HK-2 (cell line): ENCODE measurements around the gene DNAH3.
"Not testable (repeated sequence)": the region's sequence is repeated elsewhere in the genome, so short reads cannot be mapped to it uniquely, and the experiment has no call there.

Source experiments
- DNase-seq: peaks from one replicate; pipeline ENCODE4 v3.0.0-alpha.2; 2018; ENCODE audit not compliant: unreplicated experiment

The DNAH3 gene

GRCh38 chr16:21009815-21010214 lies 140.8 kb downstream of the DNAH3 start:
- no peak for DNase-seq

- no peak for DNase-seq
These were observed 145.6 kb downstream of the DNAH3 start for GRCh38 chr16:21005008-21005407.

- peak; percentile 3 for DNase-seq
These were observed 149.4 kb downstream of the DNAH3 start for GRCh38 chr16:21001262-21001661.

GRCh38 chr16:20997147-20997546 lies 153.5 kb downstream of the DNAH3 start:
- no peak for DNase-seq

- DNase-seq = no peak
These were observed 154.9 kb downstream of the DNAH3 start for GRCh38 chr16:20995711-20996110.

- not testable (repeated sequence) for DNase-seq
These were observed 161.1 kb downstream of the DNAH3 start for GRCh38 chr16:20989496-20990070.

GRCh38 chr16:20987049-20987448 lies 163.6 kb downstream of the DNAH3 start:
- no peak for DNase-seq

- no peak for DNase-seq
These were observed 166.6 kb downstream of the DNAH3 start for GRCh38 chr16:20984019-20984418.

GRCh38 chr16:20976576-20976975 lies 174.1 kb downstream of the DNAH3 start:
- DNase-seq = no peak

- not testable (repeated sequence) for DNase-seq
These were observed 177.4 kb downstream of the DNAH3 start for GRCh38 chr16:20973201-20973600.

GRCh38 chr16:20971401-20971800 lies 179.2 kb downstream of the DNAH3 start:
- DNase-seq = no peak

GRCh38 chr16:20969386-20969785 lies 181.3 kb downstream of the DNAH3 start:
- DNase-seq = no peak

- DNase-seq = no peak
These were observed 181.9 kb downstream of the DNAH3 start for GRCh38 chr16:20968765-20969164.

GRCh38 chr16:20960899-20961298 lies 189.7 kb downstream of the DNAH3 start:
- no peak for DNase-seq

GRCh38 chr16:20957153-20957552 lies 193.5 kb downstream of the DNAH3 start:
- DNase-seq = no peak

GRCh38 chr16:20956319-20956718 lies 194.3 kb downstream of the DNAH3 start:
- no peak for DNase-seq

GRCh38 chr16:20954574-20954973 lies 196.1 kb downstream of the DNAH3 start:
- DNase-seq = no peak

GRCh38 chr16:20952139-20952920 lies 198.3 kb downstream of the DNAH3 start:
- no peak for DNase-seq

- DNase-seq = no peak
These were observed 200.4 kb downstream of the DNAH3 start for GRCh38 chr16:20950294-20950693.

GRCh38 chr16:20949660-20950059 lies 201.0 kb downstream of the DNAH3 start:
- DNase-seq = no peak

- no peak for DNase-seq
These were observed 202.2 kb downstream of the DNAH3 start for GRCh38 chr16:20948444-20948843.

GRCh38 chr16:20946015-20946629 lies 204.5 kb downstream of the DNAH3 start:
- DNase-seq = no peak

- DNase-seq = not testable (repeated sequence)
These were observed 205.1 kb downstream of the DNAH3 start for GRCh38 chr16:20945575-20945875.
